HG03342 (cell line): ENCODE data around the gene ZNF561.
"Not testable (repeated sequence)": the region's sequence is repeated elsewhere in the genome, so short reads cannot be mapped to it uniquely, and the experiment has no call there.

ENCODE experiments used
- ATAC-seq: cut with Tn5 transposase; IDR thresholded peaks from one replicate; pipeline ENCODE4 v1.9.1; 2021; ENCODE audit warnings: mild to moderate bottlenecking, moderate library complexity; ENCODE audit not compliant: unreplicated experiment

ZNF561 gene

DNA sequence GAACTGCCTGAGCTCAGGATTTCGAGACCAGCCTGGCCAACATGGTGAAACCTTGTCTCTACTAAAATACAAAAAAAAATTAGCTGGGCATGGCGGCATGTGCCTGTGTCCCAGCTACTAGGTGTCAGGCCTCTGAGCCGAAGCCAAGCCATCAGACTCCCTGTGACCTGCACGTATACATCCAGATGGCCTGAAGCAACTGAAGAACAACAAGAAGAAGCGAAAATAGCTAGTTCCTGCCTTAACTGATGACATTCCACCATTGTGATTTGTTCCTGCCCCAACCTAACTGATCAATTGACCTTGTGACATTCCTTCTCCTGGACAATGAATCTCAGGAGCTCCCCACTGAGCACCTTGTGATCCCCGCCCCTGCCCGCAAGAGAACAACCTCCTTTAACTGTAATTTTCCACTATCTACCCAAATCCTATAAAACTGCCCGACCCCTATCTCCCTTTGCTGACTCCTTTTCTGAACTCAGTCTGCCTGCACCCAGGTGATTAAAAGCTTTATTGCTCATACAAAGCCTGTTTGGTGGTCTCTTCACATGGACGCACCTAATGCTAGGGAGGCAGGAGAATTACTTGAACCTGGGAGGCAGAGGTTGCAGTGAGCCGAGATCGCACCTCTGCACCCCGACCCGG, 38.8 kb downstream of the ZNF561 start:
- not testable (repeated sequence) for ATAC-seq

DNA sequence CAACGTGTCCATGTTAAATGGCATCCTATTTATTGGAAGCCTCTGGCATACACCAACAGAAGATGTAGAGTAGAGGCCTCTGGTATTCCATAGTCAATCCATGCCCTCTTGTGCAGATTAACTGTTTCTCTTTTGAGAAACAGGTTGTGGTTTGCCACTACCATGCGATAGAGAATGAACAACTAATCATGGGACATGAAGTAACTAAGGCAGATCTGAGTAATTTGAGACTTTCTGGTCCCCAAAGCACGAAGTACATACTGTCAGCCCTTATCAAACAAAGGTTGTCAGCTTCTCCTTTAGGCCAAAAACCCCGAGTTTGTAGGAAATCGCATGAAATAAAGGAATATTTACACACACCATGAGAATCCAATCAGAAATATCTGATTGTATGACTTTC, 40.3 kb downstream of the ZNF561 start:
- ATAC-seq, result no peak

DNA sequence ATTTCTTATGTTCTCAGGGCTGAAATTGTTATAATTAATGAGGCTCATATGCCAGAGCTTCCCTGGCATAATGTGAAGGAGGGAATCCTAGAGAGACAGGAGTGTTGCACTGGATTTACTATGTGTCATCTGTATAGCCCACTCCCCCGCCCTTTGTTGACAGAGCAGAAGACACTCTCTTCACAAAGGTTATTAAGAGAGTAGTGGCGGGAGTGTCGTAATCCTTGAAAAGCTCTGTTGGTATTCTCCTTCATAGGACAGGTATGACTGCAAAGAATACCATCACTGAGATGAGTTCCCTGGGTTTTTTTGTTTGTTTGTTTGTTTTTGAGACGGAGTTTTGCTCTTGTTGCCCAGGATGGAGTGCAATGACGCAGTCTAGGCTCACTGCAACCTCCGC, 50.8 kb downstream of the ZNF561 start:
- no peak for ATAC-seq

DNA sequence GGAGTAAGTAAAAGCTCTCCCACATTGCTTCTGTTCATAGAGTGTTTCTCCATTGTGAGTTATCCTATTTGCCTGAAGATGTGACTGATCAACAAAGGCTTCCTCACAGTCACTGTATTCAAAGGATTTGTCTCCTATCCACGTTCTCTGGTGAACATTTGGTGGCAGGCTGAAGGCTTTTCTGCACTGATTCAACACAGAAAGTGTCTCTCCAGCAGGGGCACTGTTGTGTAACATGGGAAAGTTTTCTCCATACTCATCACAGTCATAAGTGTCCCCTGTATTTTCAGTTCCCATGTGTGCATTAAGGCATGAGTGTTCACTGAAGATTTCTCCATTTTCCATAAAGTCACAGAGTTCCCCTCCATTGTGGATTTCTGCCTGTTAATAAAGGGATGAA, 54.3 kb downstream of the ZNF561 start:
- ATAC-seq, result no peak

DNA sequence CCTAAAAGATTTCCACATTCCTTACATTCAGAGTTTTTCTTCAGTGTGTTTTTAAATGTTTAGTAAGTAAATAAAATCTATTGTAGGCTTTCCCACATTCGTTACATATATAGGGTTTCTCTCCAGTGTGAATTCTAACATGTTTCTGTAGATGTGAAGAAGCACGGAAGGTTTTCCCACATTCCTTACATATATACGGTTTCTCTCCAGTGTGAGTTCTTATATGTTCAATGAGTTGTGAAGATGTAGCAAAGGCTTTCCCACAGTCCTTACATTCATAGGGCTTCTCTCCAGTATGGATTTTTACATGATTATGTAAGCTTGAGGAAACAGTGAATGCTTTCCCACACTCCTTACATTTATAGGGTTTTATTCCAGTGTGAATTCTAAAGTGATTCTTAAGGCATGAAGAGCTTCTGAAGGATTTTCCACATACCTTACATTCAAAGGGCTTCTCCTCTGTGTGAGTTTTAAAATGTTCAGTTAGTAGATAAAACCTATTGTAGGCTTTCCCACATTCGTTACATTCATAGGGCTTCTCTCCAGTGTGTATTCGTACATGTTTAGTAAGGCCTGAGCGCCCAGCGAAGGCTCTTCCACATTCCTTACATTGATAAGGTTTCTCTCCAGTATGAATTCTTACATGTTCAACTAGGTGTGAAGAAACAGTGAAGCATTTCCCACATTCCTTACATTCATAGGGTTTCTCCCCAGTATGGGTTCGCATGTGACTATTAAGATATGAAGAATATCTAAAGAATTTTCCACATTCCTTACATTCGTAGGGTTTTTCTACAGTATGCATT, 54.9 kb downstream of the ZNF561 start:
- no peak for ATAC-seq
